Smooth muscle cell (in vitro differentiated cells): ENCODE data around the gene PTPRJ. TPM values are rescaled to one million over a fixed set of nuclear protein-coding genes. Genes with fewer than 3 reads are reported as not detected.

ENCODE experiments used
- DNase-seq: peaks from one replicate; lab custom pipeline; 2025; ENCODE audit not compliant: unreplicated experiment; lab: John Stamatoyannopoulos, UW
- H2AFZ ChIP-seq: fragments of 200-600 bp; sonication (generic); 2 replicates; pipeline ENCODE4 v1.6.0; 2016; ENCODE audit warnings: antibody characterized with exemption, low read depth, mild to moderate bottlenecking
- H3F3A ChIP-seq: fragments of 200-600 bp; sonication (generic); 2 replicates; pipeline ENCODE4 v1.6.0; 2017; ENCODE audit warnings: antibody characterized with exemption, low read depth
- H3K27ac ChIP-seq: fragments of 200-600 bp; sonication (generic); 2 replicates; pipeline ENCODE4 v1.5.1; 2016; ENCODE audit warnings: low read depth, mild to moderate bottlenecking
- H3K27me3 ChIP-seq: fragments of 200-600 bp; sonication (generic); 2 replicates; pipeline ENCODE4 v1.6.1; 2016; ENCODE audit warnings: low read depth, mild to moderate bottlenecking
- H3K36me3 ChIP-seq: fragments of 200-600 bp; sonication (generic); 2 replicates; pipeline ENCODE4 v1.5.1; 2016; ENCODE audit warnings: low read depth
- H3K4me1 ChIP-seq: fragments of 200-600 bp; sonication (generic); 2 replicates; pipeline ENCODE4 v1.5.1; 2016; ENCODE audit warnings: low read depth
- H3K4me2 ChIP-seq: fragments of 200-600 bp; sonication (generic); 2 replicates; pipeline ENCODE4 v1.6.0; 2016; ENCODE audit warnings: mild to moderate bottlenecking
- H3K4me3 ChIP-seq: fragments of 200-600 bp; sonication (generic); 2 replicates; pipeline ENCODE4 v1.5.1; 2016; ENCODE audit warnings: mild to moderate bottlenecking
- H3K79me2 ChIP-seq: fragments of 200-600 bp; sonication (generic); 2 replicates; pipeline ENCODE4 v1.6.0; 2016; ENCODE audit warnings: low read depth, mild to moderate bottlenecking
- H3K9ac ChIP-seq: fragments of 200-600 bp; sonication (generic); 2 replicates; pipeline ENCODE4 v1.6.0; 2016; ENCODE audit warnings: low read depth
- H3K9me3 ChIP-seq: fragments of 200-600 bp; sonication (generic); replicated peaks from 2 replicates; pipeline ENCODE4 v1.5.1; 2016; ENCODE audit warnings: low read depth
- H4K20me1 ChIP-seq: fragments of 200-600 bp; sonication (generic); 2 replicates; pipeline ENCODE4 v1.6.0; 2016; ENCODE audit warnings: low read depth
- CTCF ChIP-seq: fragments of 200-600 bp; sonication (generic); IDR thresholded peaks from 2 replicates; pipeline ENCODE4 v1.5.1; 2017; ENCODE audit warnings: borderline replicate concordance, mild to moderate bottlenecking, antibody characterized with exemption; ENCODE audit not compliant: insufficient read depth, poor library complexity, severe bottlenecking
- WGBS: methylation state at CpG from one replicate; pipeline ENCODE4 v1.1.7; 2016; ENCODE audit warnings: low lambda C conversion rate; 5-methylcytosine and 5-hydroxymethylcytosine counted together
- polyA plus RNA-seq: library from polyadenylated mRNA; unstranded; fragments of >200 nt; fragmentation: Nextera tagmentation; extraction: Ambion mirVana; gene quantifications from 2 replicates; pipeline ENCODE4 v1.2.1, GENCODE V29; 2016
- total RNA-seq: library from RNA; depleted of rRNA; stranded (reverse); fragments of >200 nt; gene quantifications from 2 replicates; pipeline ENCODE4 v1.2.3, GENCODE V29; 2014

PTPRJ gene
- total and polyA plus RNA-seq, 2 experiments from 2014 or later, result 1.5 to 6.3 TPM

DNA sequence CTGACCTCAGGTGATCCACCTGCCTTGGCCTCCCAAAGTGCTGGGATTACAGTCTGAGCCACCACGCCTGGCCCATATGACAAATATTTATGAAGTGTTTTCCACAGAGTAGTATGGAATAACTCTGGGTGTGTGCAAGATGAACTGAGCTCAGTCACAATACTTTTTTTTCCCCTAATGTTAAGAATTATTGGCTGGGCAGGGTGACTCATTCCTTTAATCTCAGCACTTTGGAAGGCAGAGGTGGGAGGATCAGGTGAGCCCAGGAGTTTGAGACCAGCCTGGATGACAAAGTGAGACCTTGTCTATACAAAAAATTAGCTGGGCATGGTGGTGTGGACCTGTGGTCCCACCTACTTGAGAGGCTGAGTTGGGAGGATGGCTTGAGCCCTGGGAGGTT is 6.4 kb downstream of the PTPRJ start:
- 81% methylated on average over 1 of the region's 1 CpG for WGBS
- H3F3A ChIP-seq, result peaks cover 3% of the 10 kb centered on the region
- peaks cover 10% of the 10 kb centered on the region for H3K4me1 ChIP-seq
- H3K4me2 ChIP-seq, result no peak overlapping the region
- H3K79me2 ChIP-seq, result peaks cover 31% of the 10 kb centered on the region
- no peak for TF ChIP-seq CTCF
- no peaks in the 10 kb centered on the region for H3K27me3 ChIP-seq
- H2AFZ ChIP-seq, result no peak overlapping the region
- H3K27ac ChIP-seq, result no peak overlapping the region
- H3K4me3 ChIP-seq, result no peak overlapping the region
- H3K36me3 ChIP-seq, result no peaks in the 10 kb centered on the region
- DNase-seq, result no peak
- H3K9ac ChIP-seq, result no peak overlapping the region
- no peaks in the 10 kb centered on the region for H4K20me1 ChIP-seq
- no peaks in the 10 kb centered on the region for H3K9me3 ChIP-seq

GRCh38 chr11:47987310-47987709 is 7.0 kb downstream of the PTPRJ start:
- Histone ChIP-seq H3K79me2 (peaks cover 31% of the 10 kb centered on the region), H3K4me1 (peaks cover 8% of the 10 kb centered on the region), H3K27ac (no peak overlapping the region), H3K9me3 (no peaks in the 10 kb centered on the region), H2AFZ (no peak overlapping the region), H3K4me3 (no peak overlapping the region), H3K9ac (no peak overlapping the region), H3K27me3 (no peaks in the 10 kb centered on the region), H3K36me3 (no peaks in the 10 kb centered on the region), H3F3A (peaks cover 3% of the 10 kb centered on the region), H4K20me1 (no peaks in the 10 kb centered on the region), H3K4me2 (no peak overlapping the region)
- 82% methylated on average over 2 of the region's 2 CpGs for WGBS
- TF ChIP-seq CTCF, result no peak
- DNase-seq, result no peak

DNA sequence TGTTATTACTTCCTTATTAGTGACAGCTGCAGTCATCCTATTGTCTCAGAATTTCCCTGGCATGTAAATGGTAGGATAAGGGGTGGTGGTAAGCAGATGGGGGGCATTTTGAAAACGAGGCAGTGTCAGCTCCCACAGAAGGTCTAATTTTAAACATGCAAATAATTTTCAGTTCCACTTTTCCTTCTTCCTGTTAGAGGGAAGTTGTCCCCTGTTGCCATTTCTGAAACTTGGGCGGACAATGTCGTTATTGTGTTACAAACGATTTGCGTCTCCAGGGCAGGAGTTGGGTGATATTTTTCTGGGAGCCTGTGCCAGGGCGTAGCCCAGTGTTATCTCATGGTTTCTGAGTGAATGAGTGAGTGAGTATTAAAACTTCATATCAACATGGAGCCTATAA is 7.4 kb downstream of the PTPRJ start:
- no peak overlapping the region for H3K4me3 ChIP-seq
- no peak overlapping the region for H3K9ac ChIP-seq
- no peaks in the 10 kb centered on the region for H4K20me1 ChIP-seq
- no peaks in the 10 kb centered on the region for H3K27me3 ChIP-seq
- 90% methylated on average over 6 of the region's 6 CpGs for WGBS
- no peak overlapping the region for H2AFZ ChIP-seq
- no peaks in the 10 kb centered on the region for H3K36me3 ChIP-seq
- no peak overlapping the region for H3K4me2 ChIP-seq
- no peaks in the 10 kb centered on the region for H3K9me3 ChIP-seq
- peaks cover 3% of the 10 kb centered on the region for H3F3A ChIP-seq
- peaks cover 29% of the 10 kb centered on the region for H3K79me2 ChIP-seq
- peaks cover 8% of the 10 kb centered on the region for H3K4me1 ChIP-seq
- no peak for TF ChIP-seq CTCF
- H3K27ac ChIP-seq, result no peak overlapping the region
- DNase-seq, result no peak

DNA sequence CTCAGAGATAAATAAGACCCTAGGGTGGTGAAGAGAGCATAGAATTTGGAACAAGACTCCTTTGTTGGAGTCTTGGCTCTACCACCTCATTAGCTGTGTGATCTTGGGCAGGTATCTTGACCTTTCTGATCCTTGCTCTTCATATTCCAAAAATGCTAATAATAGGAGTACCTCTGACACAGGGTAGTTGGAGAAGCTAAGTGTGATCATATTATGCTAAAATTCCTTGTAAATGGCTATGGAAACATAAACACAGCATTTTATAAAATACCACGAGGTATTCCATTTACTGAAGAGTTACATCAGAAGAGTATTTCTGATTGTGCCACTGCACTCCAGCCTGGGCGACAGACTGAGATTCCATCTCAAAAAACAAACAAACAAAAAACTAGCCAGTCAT is 9.4 kb downstream of the PTPRJ start:
- Histone ChIP-seq H3F3A (no peaks in the 10 kb centered on the region), H3K36me3 (no peaks in the 10 kb centered on the region), H3K79me2 (peaks cover 20% of the 10 kb centered on the region), H3K9me3 (no peaks in the 10 kb centered on the region), H3K27me3 (no peaks in the 10 kb centered on the region), H4K20me1 (no peaks in the 10 kb centered on the region), H3K9ac (no peak overlapping the region), H3K27ac (no peak overlapping the region), H3K4me1 (peaks cover 8% of the 10 kb centered on the region), H3K4me3 (no peak overlapping the region), H2AFZ (no peak overlapping the region), H3K4me2 (no peak overlapping the region)
- 90% methylated on average over 2 of the region's 2 CpGs for WGBS
- no peak for DNase-seq
- TF ChIP-seq CTCF, result no peak
